HG02840 (cell line): ENCODE measurements around the gene USP40.

ENCODE experiments used
- ATAC-seq: cut with Tn5 transposase; IDR thresholded peaks from one replicate; pipeline ENCODE4 v1.9.1; 2021; ENCODE audit warnings: mild to moderate bottlenecking, moderate library complexity, moderate number of reproducible peaks; ENCODE audit not compliant: unreplicated experiment, low FRiP score

Gene USP40

DNA sequence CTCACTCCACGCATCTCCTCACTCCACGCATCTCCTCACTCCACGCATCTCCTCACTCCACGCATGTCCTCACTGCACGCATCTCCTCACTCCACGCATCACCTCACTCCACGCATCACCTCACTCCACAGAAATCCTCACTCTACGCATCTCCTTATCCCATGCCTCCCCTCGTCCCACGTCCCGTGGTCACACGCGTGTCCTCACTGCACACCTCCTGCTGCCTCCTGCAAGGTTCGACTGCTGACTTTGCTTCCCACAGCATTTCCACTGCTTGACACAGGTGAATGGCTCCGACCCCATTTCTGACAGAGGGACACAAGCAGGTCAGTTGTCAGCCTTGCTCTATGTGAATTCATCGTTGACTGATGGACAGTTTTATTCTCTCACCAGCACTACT lies 103.0 kb downstream of the USP40 start:
- ATAC-seq = no peak

DNA sequence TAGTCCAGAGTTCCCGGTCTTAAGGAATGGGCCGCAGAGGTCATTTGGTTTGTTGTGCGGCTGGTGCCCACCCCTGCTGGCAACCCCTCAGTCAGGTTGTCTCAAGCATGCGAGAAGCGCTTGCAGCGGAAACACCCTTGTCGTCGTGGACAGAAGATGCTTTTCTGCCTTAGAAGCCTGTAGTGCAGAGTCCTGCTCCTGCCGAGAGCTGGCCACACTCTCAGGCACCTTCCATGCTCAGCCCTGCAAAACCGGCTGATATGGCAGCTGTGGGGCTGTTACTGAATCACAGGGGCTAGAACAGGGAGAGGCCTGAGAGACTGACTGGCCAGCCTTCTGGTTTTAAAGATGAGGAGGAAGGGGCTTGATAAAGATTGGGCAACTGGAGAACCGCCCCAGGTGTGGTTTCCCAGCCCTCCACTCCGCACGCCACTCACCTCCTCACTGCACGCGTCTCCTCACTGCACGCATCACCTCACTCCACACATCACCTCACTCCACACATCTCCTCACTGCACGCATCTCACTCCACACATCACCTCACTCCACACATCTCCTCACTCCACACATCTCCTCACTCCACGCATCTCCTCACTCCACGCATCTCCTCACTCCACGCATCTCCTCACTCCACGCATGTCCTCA lies 103.6 kb downstream of the USP40 start:
- ATAC-seq = no peak

DNA sequence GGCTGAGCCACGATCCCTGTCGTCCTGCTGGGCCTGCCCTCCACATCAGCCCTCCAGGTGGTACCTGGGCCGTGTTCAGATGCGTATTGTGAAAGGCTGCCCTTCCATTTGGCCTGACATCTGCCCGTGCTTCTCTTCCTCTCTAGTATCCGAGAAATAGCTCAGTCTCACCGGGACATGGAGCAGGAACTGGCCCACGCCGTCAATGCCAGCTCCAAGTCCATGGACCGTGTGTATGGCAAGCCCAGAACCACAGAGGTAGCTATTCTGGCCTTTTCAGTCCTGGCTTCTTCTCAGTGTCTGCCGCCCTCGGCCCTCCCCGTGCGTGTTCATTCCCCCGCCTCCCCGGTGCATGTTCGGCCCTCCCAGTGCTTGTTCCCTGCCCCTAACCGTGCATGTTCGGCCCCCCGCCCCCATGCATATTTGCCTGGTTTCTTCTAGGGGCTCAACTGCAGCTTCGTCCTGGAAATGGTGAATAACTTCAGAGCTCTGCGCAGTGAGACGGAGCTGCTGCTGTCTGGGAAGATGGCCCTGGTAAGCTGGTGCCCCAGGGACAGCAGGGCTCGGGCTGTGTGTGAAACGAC lies 104.3 kb downstream of the USP40 start:
- no peak for ATAC-seq

DNA sequence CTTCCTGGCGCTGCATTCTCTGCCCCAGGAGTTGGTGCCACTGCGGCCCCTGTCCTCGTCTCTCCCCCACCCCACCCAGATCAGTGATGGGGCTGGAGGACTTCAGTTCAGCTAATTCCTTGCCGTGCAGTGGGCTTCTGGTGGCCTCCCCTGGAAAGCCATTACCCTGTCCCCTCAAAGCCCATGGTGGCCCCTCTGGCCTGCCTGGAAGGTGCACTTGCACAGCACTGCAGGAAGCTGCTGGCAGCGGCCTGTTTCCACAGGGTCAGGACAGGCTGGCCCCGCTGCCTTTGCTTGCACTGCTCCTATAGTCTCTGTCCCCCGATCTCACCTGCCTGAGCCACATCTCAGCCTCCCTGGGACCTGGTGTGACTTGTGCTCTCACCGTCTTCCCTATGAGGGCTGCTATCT lies 105.1 kb downstream of the USP40 start:
- no peak for ATAC-seq

DNA sequence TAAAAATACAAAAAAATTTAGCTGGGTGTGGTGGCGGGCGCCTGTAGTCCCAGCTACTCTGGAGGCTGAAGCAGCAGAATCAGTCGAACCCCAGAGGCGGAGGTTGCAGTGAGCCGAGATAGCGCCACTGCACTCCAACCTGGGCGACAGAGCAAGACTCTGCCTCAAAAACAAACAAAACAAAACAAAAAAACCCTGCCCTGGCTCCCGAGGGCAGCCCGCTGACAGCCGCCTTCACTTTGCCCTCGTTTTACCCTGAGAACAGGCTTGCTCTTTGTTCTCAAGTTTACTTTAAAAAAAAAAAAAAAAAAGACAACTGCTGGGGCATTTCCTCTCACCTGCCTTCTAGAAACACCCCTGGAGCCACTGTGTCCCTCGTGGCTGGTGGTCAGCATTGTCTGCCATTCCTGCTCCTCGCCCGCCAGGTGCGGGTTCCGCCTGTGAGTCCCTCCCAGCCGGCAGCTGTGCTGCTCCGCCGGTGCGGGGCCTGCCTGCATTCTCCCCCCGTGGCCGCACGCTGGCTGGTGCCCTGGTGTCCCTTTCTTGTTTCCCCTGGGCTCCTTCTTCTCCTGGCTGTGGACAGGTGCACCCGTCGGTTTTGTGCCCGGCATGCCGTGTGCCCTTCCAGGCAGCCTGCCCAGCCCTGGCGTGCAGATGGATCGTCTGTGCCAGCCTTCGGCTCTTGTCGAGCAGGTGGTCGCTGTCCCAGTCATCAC lies 105.7 kb downstream of the USP40 start:
- ATAC-seq = no peak

DNA sequence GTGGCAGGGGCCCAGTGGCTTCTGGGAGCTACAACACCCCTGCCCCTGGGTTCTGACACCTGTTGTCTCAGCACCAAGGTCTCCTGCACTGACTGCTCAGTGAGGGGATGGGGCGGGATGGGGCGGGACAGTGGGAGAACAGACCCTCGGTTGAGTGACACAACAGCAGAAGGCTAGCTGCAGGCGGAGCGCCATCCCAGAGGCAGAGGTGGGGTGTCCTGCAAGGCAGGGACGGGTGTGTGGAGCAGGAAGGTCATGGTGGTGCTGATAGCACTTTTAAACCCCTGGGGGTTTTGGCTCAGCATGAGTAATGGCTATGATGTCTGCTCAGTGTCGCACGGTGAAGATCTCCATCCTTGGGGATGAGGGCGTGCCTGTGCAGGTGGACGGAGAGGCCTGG lies 107.2 kb downstream of the USP40 start:
- ATAC-seq = no peak

DNA sequence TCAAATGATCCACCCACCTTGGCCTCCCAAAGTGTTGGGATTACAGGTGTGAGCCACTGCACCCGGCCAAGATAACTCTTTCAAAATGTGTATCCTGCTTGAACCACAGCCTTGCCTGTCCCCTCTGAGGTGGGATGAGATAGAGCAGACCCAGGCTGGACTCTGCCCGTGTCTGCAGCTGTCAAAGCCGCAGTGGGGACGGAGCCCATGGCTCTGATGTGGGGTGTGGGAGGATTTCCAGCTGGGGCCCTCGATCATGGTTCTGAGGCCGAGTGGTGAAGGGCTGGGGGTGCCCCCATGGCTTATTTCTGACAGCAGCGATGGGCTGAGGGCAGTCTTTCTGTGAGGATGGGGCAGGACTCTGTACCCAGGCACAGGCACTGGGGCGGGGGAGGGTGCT lies 107.8 kb downstream of the USP40 start:
- no peak for ATAC-seq

DNA sequence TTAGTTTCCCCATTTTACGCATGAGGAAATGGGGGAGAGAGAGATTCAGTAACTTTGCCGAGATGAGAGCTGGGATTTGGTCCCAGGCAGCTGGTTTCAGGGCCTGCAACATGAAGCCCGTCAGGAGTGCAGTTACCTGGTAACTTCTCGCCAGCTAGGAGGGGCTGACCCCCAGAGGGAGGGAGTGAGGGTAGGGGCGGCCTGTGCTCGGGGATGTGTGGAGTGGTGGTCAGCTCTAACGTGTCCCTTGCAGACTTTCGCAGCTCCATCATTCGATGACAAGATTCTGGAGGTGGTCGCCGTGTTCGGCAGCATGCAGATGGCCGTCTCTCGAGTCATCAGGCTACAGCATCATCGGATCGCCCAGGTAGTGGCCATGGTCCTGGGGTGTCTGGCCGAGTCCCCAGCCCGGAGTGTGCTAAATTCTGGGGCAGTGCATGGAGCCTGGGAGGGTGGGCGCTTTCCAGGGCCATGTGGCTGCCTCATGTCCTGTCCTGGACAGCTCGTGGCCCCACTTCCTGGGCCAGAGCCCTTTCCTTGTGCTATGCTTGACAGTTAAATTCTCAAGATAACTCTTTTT lies 108.5 kb downstream of the USP40 start:
- ATAC-seq = no peak

DNA sequence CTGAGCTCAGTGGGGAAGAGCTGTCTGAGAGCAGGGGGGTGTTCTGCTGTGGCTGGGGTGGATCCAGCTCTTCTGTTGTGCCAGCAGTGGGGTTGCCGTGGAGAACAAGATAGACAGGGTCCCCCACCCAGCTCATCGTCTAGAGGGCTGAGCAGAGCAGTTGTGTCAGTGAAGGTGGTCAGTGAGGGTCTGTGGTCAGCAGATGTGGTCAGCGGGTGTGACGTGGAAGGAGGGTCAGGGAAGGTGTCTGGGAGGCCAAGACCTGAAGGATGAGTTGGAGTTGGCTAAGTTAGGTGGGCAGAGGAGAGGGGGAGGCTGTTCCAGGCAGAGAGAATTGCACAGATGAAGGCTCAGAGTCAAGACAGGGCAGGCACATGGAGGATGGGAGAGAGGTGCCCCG lies 109.2 kb downstream of the USP40 start:
- ATAC-seq = no peak

DNA sequence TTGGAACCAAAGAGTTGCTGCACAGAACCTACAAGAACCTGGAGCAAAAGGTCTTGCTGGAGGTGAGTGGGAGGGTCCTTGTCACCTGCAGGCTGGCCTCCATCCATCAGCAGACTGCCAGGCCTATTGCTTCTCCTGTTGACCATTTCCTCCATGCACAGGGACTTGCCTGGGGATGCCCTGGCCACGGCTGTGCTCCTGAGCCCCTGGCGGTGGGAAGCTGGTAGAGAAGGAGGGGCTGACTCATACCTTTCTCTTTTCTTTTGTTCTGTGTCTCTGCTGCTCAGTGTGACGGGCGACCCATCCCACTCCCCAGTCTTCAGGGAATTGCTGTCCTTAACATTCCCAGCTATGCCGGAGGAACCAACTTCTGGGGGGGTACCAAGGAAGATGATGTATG lies 109.6 kb downstream of the USP40 start:
- no peak for ATAC-seq

DNA sequence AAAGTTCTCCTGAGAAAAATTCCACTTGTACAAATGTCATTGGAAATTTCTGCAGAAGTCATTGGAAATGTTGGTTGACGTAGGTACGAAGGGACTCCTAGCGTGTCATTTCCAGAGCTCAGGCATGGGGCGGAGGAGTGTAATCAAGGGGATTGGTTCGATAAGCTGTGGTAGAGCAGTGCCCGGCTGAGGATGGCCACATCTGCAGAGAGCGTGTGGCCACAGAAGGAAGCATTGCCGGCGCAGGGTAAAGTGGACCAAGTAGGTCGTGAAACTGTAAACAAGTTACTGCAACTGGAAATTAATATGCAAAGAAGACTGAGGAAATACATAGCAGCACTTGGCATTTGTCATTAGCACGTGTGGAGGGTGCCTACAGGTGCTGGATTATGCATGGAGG lies 110.5 kb downstream of the USP40 start:
- no peak for ATAC-seq

DNA sequence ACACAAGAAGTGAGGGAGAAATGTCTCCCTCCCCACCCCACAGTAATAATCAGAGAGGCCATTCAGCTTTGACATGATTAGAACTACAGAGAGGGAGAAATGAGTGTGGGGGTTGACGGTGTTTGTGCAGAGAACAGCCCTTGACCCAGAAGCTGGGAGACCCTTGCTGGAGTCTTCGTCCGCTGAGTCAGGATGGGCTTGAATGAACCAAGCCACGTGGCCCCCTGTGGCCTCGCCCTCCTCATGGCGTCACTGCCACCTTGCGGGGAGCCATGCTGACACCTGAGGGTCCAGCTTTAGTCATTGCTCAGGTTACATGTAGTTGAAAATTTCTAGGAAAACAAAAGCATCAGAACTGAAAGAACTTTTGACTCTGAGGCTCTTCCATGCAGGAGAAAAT lies 111.1 kb downstream of the USP40 start:
- no peak for ATAC-seq

DNA sequence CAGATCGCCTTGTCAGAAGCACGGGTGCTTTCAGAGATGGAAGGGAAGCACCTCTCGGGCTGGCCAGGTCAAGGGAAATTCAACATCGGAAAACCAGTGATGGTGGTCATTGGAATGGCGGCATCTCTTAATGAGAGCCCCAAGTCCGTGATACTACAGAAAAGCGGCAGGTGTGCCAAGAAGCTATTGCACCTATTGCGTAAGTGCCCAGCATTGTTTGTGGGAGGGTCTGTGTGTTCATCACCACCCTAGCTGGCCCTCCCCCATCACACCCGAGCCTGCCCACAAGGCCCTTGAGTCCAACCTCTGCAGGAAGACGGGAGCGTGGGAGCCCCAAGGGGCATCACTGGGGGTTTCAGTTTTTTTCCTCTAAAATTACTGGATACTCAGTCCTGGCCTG lies 111.6 kb downstream of the USP40 start:
- ATAC-seq = no peak

DNA sequence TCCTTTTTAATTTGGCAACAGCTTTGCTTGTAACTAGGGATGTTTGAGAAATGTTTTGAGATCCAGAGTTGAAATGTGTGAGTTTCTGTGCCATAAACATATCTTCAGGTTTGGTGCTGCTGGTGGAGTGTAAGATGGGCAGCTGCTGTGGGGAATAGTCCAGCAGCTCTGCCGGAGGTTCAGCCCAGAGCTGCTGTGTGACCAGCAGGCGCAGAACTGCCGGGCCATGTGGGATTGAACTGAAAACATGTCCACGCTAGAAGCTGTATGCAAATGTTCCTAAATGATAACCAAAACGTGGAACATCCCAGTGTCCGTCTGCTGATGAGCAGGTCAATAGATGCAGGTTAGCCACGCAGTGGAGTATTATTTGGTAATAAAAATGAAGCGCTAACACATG lies 112.7 kb downstream of the USP40 start:
- no peak for ATAC-seq

DNA sequence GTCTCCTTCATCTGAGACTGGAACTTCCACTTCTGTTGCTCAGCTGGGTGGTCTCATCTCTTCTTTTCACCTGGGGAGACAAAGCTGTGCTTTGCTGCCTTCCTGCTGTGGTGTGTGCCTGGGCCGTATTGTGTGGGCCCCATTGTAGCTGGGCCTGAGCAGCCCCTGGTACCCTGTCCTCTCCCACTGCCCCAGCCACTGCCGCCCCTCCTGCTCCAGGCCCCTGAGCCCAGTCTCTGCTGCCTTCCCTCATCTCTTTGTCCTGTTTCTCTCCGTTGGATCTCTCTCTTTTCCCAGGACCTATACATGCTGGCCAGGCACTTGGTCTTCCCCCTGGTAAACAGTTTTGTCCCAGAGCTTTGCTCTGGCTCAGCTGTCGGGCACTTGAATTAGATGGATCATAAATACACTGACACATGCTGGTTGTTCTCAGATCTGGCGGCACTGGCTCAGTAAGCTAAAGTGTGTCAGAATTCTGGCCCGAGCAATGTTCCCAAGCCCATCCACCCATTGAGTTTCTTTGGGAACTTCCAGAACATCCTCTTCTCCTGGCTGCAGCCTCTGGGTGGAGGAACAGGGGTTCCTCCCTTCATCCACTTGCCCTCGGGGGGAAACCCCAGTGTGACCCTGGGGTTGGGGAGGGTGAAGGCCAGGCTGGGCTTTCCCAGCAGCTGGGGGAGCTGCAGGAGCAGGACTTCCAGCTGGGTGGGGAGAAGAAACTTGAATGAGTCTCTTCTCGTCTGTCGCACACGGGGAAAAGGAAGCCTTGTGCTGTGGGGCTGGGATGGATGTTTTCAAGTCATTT lies 113.3 kb downstream of the USP40 start:
- ATAC-seq = no peak

DNA sequence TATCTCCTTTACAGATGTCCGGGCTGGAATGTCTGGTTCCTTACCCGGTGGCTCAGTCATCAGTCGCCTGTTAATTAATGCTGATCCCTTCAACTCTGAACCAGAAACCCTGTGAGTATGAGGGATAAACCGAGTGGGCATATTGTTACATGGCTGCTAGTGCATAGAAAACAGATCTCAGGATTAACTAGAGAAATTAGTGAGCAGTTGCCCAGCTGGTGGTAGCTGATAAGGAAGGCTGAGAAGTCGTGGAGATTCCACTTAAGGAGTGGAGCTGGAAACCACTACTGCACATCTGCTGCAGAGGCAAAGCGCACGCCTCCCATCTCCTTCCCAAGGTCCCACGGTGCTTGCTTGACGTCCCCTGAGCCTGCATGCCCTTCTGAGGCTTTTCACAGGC lies 114.6 kb downstream of the USP40 start:
- ATAC-seq = no peak

DNA sequence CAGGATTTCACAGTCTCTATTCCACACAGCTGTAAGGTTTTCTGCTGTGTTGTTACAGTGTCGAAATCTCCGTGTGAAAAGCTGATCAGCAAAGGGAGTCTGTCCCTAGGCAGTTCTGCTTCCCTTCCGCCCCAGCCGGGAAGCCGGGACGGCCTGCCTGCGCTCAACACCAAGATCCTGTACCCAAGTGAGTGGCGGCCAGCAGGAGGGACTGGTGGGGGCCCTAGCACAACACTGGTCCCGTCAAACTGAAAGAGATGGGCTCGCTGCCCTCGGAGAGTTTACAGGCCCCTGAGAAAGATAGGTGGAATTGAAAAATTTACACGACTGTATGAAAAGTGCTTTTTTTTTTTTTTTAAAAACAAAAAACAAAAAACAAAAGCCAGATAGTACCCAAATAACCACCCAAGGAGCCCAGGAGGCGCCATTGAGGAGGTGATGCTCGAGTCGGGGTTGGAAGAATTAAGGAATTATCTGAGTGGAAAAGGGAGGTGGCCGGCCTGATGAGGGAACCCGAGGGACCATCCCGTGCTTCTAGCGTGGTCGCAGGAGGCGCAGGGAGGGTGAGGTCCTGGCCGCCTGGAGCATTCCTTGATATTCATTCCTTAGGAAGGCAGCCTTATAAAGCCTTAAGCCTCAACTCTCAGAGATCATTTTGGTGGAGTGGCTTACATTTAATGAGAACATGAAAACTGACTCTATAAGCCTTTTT lies 115.6 kb downstream of the USP40 start:
- no peak for ATAC-seq

DNA sequence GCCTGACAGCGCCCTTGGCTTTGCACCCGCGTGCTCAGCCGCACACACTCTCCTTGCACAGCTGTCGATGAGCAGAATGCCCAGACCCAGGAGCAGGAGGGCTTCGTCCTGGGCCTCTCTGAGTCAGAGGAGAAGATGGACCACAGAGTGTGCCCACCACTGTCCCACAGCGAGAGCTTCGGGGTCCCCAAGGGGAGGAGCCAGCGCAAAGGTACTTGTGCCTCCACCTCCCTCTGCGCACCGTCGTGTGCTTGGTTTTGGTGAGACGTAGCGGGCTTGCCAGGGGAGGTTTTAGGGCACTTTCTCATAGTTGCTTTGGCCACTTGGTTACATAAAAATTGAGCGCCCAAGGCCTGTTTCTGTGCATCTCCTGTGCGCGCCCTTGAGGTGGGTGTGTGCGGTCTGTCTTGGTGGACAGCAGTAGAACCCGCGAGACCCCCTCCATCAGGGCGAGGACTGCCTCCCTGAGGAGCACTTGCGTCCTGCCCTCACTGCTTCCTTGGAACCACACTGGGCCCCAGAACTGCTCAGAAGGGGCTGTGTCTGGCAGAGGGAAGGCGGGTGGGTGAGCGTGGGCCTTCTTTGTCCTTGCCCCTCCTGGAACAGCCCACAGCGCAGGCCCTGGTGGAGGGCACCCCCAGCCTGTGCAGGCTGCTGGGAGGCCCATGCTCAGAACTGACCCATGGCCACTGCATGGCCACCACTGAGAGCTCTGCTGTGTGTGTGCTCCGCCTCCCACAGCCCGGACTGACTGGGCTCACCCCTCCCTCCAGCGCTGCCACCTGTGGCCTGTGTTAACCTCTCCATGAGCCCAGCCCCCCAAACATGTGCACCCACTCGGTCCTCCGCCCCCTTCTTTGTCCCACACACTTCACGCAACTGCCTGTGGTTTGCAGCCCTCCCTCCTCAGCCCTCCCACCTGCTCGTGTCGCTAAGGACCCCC lies 116.4 kb downstream of the USP40 start:
- ATAC-seq = no peak
